Prostate gland (tissue), 2 donors: Measurements from ENCODE around the gene BTBD9.

Experiments
- CTCF ChIP-seq, 4 experiments: fragments of 200-600 bp in 2 of 4; fragments of 450-650 bp in 2 of 4; sonication (generic) in 2 of 4; IDR thresholded peaks; 1 replicate in 3 of 4; 2 replicates in 1 of 4; pipeline ENCODE4 v1.5.1; 2016 to 2019; ENCODE audit warnings: antibody characterized with exemption in 4 of 4, mild to moderate bottlenecking in 2 of 4, moderate library complexity in 2 of 4
- POLR2A ChIP-seq: fragments of 450-650 bp; IDR thresholded peaks from one replicate; pipeline ENCODE4 v1.6.1; 2016; ENCODE audit warnings: antibody characterized with exemption, mild to moderate bottlenecking

DNA sequence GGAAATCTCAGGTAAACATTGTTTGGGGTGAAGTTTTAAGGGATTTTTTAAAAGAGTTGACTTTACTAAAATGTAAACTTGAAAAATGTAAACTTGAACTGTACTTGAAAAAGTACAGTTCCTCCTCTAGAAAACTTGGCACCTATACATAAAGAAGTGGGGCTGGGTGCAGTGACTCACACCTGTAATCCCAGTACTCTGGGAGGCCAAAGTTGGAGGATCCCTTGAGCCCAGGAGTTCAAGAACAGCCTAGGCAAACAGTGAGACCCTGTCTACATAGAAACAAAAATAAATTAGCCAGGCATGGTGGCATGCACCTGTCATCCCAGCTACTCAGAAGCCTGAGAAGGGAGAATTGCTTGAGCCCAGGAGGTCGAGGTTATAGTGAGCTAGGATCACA, 7.2 kb downstream of the BTBD9 start:
- TF ChIP-seq POLR2A (no peak), CTCF (IDR thresholded peaks at IDR 0.05) (no peak)
